HK-2 (cell line): ENCODE measurements around the gene LSM3.

Experiments used
- DNase-seq: peaks from one replicate; pipeline ENCODE4 v3.0.0-alpha.2; 2018; ENCODE audit not compliant: unreplicated experiment

LSM3 gene

GRCh38 chr3:14241716-14242115, 63.1 kb downstream of the LSM3 start:
- no peak for DNase-seq

- DNase-seq = no peak
Observed at GRCh38 chr3:14242490-14243311, 64.1 kb downstream of the LSM3 start.

GRCh38 chr3:14243782-14244181, 65.2 kb downstream of the LSM3 start:
- no peak for DNase-seq

GRCh38 chr3:14244521-14245247, 66.1 kb downstream of the LSM3 start:
- DNase-seq = no peak

GRCh38 chr3:14245248-14245639, 66.6 kb downstream of the LSM3 start:
- DNase-seq = no peak

GRCh38 chr3:14245822-14246221, 67.2 kb downstream of the LSM3 start:
- DNase-seq = no peak

GRCh38 chr3:14246414-14246813, 67.8 kb downstream of the LSM3 start:
- no peak for DNase-seq

GRCh38 chr3:14248477-14248848, 69.8 kb downstream of the LSM3 start:
- no peak for DNase-seq

GRCh38 chr3:14248849-14249523, 70.4 kb downstream of the LSM3 start:
- DNase-seq = no peak
